Fibroblast of villous mesenchyme (primary cell): ENCODE measurements around the gene GFAP. TPM values are rescaled to one million over a fixed set of nuclear protein-coding genes. Genes with fewer than 3 reads are reported as not detected.

Experiments
- DNase-seq: peaks from one replicate; pipeline ENCODE4 v3.0.0-alpha.2; 2010; ENCODE audit warnings: low read depth
- H3K4me3 ChIP-seq: 2 replicates; pipeline ENCODE4 v1.5.1; 2011; ENCODE audit warnings: low read depth, mild to moderate bottlenecking, low read length
- CTCF ChIP-seq: IDR thresholded peaks from 2 replicates; pipeline ENCODE4 v1.5.1; 2012; ENCODE audit warnings: low read depth, mild to moderate bottlenecking, low read length; ENCODE audit not compliant: insufficient read depth
- small RNA-seq: library from RNA; depleted of rRNA; stranded (forward); fragments of <200 nt; gene quantifications from one replicate; pipeline ENCODE3, GENCODE V24; 2012
- total RNA-seq: library from RNA; depleted of rRNA; stranded (reverse); fragments of >200 nt; gene quantifications from 2 replicates; pipeline ENCODE4 v1.2.3, GENCODE V29; 2012

Gene GFAP
- total RNA-seq, 1 donor = 0.86 TPM

- no peak for DNase-seq
- H3K4me3 ChIP-seq = no peak overlapping the region
- TF ChIP-seq CTCF = no peak
Measured at GRCh38 chr17:44864831-44865230, 50.5 kb downstream of the GFAP start.

DNA sequence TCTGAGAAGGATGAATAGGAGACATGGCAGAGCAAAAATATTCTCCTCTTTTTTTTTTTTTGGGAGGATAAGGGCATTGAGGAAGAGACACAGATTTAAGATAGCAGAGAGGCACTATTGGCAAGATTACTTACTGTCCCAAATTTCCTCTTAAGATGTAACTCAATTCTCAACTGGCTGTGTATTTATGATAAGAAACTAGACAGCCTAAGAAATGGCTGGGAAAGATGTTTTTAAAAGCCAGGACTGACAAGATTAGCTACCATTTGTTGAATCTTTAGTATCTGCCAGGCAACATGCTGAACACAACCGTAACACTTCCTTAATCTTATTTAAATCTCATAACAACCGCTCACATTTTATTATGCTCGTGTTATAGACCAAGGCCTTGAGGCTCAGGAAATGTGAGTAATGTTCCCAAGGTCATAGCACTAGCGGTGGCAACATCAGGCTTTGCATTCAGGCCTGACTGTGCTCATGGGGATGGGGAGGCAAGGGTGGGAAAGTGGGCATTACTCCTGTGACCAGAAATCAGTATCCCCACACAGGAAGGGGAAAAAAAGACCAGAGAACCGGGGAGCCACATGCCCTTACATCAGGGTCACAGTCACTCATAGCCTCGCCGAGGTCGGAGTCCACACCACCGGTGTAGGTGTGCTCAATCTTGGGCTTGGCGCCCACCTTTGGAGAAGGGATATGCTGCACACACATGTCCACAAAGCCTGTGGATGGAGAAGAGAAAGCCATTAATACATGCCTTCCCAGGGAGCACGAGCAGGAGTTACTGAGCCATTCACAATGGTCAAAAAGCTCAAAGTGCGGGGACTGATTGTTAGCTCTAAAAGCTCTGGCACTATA, 52.0 kb downstream of the GFAP start:
- no peak for TF ChIP-seq CTCF
- no peak overlapping the region for H3K4me3 ChIP-seq
- DNase-seq = no peak

GRCh38 chr17:44862278-44862914, 52.9 kb downstream of the GFAP start:
- TF ChIP-seq CTCF = no peak
- no peak for DNase-seq
- H3K4me3 ChIP-seq = no peak overlapping the region

GRCh38 chr17:44859701-44860100, 55.6 kb downstream of the GFAP start:
- DNase-seq = no peak
- TF ChIP-seq CTCF = no peak

GRCh38 chr17:44854192-44854591, 61.1 kb downstream of the GFAP start:
- DNase-seq = no peak
- no peak for TF ChIP-seq CTCF
- H3K4me3 ChIP-seq = no peak overlapping the region

More at GRCh38 chr17:44859701-44860100, 55.6 kb downstream of the GFAP start:
- H3K4me3 ChIP-seq = no peak overlapping the region

Small RNA genes lying within 50 kb of the gene (small RNA-seq; reads per million reads assigned to genes)
- gene CCDC103 (not detected), gene MIR6783 (0.85 reads per million), gene RN7SL405P (not detected)

Other genes starting within 250 kb of the GFAP start
- gene CCDC43, start 225.7 kb downstream of the GFAP start, total RNA-seq = 32.5 and 52.2 TPM in 2 replicates
- 4.2 and 7.8 TPM in 2 replicates for gene DBF4B, start 206.8 kb downstream of the GFAP start, total RNA-seq
- 0.32 and 0.43 TPM in 2 replicates for gene ADAM11, start 156.5 kb downstream of the GFAP start, total RNA-seq
- 30.2 and 40.6 TPM in 2 replicates for gene GJC1, start 85.2 kb downstream of the GFAP start, total RNA-seq
- not detected in 2 replicates for gene HIGD1B, start 67.6 kb downstream of the GFAP start, total RNA-seq
- 75.6 and 83.8 TPM in 2 replicates for gene EFTUD2, start 16.1 kb downstream of the GFAP start, total RNA-seq
- gene KIF18B, start 32.3 kb upstream of the GFAP start, total RNA-seq = 3.9 and 5.2 TPM in 2 replicates
- 0.43 and 0.97 TPM in 2 replicates for gene C1QL1, start 52.8 kb upstream of the GFAP start, total RNA-seq
- 46.7 and 52.2 TPM in 2 replicates for gene DCAKD, start 136.1 kb upstream of the GFAP start, total RNA-seq
- gene NMT1, start 145.8 kb upstream of the GFAP start, total RNA-seq = 67.0 and 78.2 TPM in 2 replicates
- gene PLCD3, start 217.0 kb upstream of the GFAP start, total RNA-seq = 41.9 and 62.6 TPM in 2 replicates
- gene ACBD4, start 220.2 kb upstream of the GFAP start, total RNA-seq = 6.1 and 6.9 TPM in 2 replicates
- gene HEXIM1, start 233.0 kb upstream of the GFAP start, total RNA-seq = 8.4 and 11.7 TPM in 2 replicates
- 6.1 and 6.9 TPM in 2 replicates for gene HEXIM2, start 246.4 kb upstream of the GFAP start, total RNA-seq